Cardiac muscle cell (in vitro differentiated cells and primary cell): Measurements from ENCODE around the gene FAM241A. TPM values are rescaled to one million over a fixed set of nuclear protein-coding genes. Genes with fewer than 3 reads are reported as not detected.
"Not testable (repeated sequence)": the region's sequence is repeated elsewhere in the genome, so short reads cannot be mapped to it uniquely, and the experiment has no call there.

Experiments
- DNase-seq, 2 donors: peaks; one replicate each; pipeline versions ENCODE4 v3.0.0 to v3.0.0-alpha.2; 2010 to 2017; ENCODE audit warnings: low read depth in 1 of 2, low spot score in 1 of 2
- H3K27ac ChIP-seq: fragments of 200-600 bp; sonication (generic); 2 replicates; pipeline ENCODE4 v1.5.1; 2016
- H3K27me3 ChIP-seq: fragments of 200-600 bp; sonication (generic); 2 replicates; pipeline ENCODE4 v1.6.0; 2016; ENCODE audit warnings: control low read depth
- H3K36me3 ChIP-seq: fragments of 200-600 bp; sonication (generic); 2 replicates; pipeline ENCODE4 v1.5.1; 2016; ENCODE audit warnings: control low read depth
- H3K4me1 ChIP-seq: fragments of 200-600 bp; sonication (generic); 2 replicates; pipeline ENCODE4 v1.8.1; 2017; ENCODE audit warnings: low read depth, mild to moderate bottlenecking, mixed run types
- H3K4me3 ChIP-seq: fragments of 200-600 bp; sonication (generic); 2 replicates; pipeline ENCODE4 v1.5.1; 2016; ENCODE audit warnings: mild to moderate bottlenecking
- H3K9me3 ChIP-seq: fragments of 200-600 bp; sonication (generic); 2 replicates; pipeline ENCODE4 v1.5.1; 2017; ENCODE audit warnings: low read depth, mild to moderate bottlenecking, control low read depth
- polyA plus RNA-seq: library from polyadenylated mRNA; unstranded; fragments of >200 nt; fragmentation: Nextera tagmentation; extraction: Ambion mirVana; gene quantifications from 2 replicates; pipeline ENCODE4 v1.2.1, GENCODE V29; 2016
- total RNA-seq: library from RNA; depleted of rRNA; stranded (reverse); fragments of >200 nt; gene quantifications from 2 replicates; pipeline ENCODE4 v1.2.3, GENCODE V29; 2016
- TF ChIP-seq, protein P1 (sequence below): IDR thresholded peaks from 2 replicates; pipeline ENCODE4 v1.5.1; 2012; ENCODE audit warnings: low read depth, mild to moderate bottlenecking, low read length

Gene FAM241A
- total and polyA plus RNA-seq, 2 experiments from 2014 or later, result 2.3 to 4.3 TPM

DNA sequence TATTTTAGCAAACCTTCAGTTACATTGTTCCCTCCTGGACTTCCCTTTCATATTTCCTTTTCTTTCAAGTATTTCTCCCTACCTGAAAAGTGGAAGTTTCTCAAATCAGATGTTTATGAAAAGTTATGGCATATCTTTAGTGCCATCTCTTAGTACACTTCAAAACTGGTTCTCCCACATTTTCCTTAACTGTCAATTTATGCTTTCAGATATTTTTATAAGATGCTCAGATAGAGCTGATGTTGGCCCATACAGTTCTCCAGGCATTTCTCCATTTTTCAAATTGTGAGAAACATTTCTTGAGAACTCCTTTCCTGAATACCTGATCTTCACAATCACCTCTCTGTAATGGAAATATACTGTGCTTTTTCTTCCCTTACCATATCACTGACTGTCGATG lies 53.8 kb downstream of the FAM241A start:
- Histone ChIP-seq H3K4me3 (no peak overlapping the region), H3K27ac (no peak overlapping the region), H3K4me1 (no peaks in the 10 kb centered on the region), H3K27me3 (no peaks in the 10 kb centered on the region), H3K36me3 (no peaks in the 10 kb centered on the region), H3K9me3 (no peaks in the 10 kb centered on the region)
- TF ChIP-seq, protein P1, sequence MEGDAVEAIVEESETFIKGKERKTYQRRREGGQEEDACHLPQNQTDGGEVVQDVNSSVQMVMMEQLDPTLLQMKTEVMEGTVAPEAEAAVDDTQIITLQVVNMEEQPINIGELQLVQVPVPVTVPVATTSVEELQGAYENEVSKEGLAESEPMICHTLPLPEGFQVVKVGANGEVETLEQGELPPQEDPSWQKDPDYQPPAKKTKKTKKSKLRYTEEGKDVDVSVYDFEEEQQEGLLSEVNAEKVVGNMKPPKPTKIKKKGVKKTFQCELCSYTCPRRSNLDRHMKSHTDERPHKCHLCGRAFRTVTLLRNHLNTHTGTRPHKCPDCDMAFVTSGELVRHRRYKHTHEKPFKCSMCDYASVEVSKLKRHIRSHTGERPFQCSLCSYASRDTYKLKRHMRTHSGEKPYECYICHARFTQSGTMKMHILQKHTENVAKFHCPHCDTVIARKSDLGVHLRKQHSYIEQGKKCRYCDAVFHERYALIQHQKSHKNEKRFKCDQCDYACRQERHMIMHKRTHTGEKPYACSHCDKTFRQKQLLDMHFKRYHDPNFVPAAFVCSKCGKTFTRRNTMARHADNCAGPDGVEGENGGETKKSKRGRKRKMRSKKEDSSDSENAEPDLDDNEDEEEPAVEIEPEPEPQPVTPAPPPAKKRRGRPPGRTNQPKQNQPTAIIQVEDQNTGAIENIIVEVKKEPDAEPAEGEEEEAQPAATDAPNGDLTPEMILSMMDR, result no peak
- no peak for DNase-seq

DNA sequence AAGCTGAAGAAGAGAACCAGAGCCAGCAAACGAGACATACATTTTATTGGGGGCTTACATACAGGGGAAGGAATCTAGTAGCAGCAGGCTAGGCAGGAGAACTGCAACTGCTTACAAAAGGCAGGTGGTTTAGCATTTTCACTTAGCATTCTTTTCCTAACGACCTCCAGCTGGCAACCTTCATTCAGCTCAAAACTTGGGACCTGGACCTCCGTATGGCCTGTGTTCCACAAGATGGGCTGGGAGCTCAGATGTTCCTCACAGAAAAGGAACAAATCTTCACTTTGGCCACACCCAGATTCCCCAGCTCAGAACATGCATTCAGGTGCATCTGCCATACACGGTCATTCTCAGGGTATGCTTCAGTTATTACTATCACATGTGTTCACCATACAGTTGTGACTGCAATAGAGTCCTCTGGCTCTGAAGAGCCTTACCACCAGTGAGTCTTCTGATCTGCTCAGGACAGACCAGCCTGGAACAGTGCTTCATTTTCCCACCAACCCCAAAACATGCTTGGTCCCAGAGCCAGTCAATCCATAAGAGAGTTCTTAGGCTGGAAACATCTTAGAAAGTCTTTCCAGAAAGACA lies 56.8 kb downstream of the FAM241A start:
- TF ChIP-seq, protein P1, result no peak
- no peak overlapping the region for H3K27ac ChIP-seq
- DNase-seq, result no peak
- H3K27me3 ChIP-seq, result no peaks in the 10 kb centered on the region
- no peaks in the 10 kb centered on the region for H3K36me3 ChIP-seq
- no peak overlapping the region for H3K4me3 ChIP-seq
- no peaks in the 10 kb centered on the region for H3K4me1 ChIP-seq
- H3K9me3 ChIP-seq, result no peaks in the 10 kb centered on the region

DNA sequence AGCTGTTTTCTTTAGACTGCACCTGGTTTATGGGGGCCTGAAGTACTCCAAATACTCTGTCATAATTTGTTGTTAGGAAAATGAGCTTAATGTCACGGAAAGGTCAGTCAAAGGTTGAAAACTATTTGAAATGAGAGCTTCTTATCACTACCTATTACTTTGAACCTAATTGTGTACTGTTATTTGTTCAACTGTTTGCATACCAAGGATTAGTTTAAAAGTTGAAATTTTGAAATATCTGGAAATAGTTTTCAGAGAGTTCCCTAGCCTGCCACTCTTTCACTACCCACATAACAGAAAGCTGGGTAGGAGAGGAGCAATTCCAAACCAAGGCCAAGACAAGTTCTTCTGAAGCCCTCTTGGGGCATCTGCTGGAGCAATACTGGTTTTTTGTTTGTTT lies 58.3 kb downstream of the FAM241A start:
- Histone ChIP-seq H3K36me3 (no peaks in the 10 kb centered on the region), H3K27ac (no peak overlapping the region), H3K27me3 (no peaks in the 10 kb centered on the region), H3K4me1 (no peaks in the 10 kb centered on the region), H3K9me3 (no peaks in the 10 kb centered on the region), H3K4me3 (no peak overlapping the region)
- TF ChIP-seq, protein P1, result no peak
- no peak for DNase-seq

DNA sequence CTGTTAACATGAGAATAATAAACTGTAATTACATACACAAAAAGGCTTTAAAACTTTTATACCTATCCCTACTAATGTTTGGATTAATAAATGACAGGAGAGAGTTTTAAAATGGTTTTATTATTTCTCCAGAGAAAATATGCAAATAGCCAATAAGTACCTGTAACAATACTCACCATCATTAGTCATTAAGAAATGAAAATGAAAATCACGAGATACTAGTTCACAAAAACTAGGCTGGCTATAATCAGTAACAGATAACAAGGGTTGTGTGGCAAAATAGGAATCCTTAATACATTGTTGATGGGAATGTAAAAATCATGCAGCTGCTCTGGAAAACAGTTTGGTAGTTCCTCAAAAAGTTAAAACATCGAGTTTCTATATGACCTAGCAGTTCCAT lies 61.2 kb downstream of the FAM241A start:
- Histone ChIP-seq H3K4me1 (no peaks in the 10 kb centered on the region), H3K4me3 (no peak overlapping the region), H3K27ac (no peak overlapping the region), H3K27me3 (no peaks in the 10 kb centered on the region), H3K36me3 (no peaks in the 10 kb centered on the region), H3K9me3 (no peaks in the 10 kb centered on the region)
- TF ChIP-seq, protein P1, result no peak
- DNase-seq, result no peak

DNA sequence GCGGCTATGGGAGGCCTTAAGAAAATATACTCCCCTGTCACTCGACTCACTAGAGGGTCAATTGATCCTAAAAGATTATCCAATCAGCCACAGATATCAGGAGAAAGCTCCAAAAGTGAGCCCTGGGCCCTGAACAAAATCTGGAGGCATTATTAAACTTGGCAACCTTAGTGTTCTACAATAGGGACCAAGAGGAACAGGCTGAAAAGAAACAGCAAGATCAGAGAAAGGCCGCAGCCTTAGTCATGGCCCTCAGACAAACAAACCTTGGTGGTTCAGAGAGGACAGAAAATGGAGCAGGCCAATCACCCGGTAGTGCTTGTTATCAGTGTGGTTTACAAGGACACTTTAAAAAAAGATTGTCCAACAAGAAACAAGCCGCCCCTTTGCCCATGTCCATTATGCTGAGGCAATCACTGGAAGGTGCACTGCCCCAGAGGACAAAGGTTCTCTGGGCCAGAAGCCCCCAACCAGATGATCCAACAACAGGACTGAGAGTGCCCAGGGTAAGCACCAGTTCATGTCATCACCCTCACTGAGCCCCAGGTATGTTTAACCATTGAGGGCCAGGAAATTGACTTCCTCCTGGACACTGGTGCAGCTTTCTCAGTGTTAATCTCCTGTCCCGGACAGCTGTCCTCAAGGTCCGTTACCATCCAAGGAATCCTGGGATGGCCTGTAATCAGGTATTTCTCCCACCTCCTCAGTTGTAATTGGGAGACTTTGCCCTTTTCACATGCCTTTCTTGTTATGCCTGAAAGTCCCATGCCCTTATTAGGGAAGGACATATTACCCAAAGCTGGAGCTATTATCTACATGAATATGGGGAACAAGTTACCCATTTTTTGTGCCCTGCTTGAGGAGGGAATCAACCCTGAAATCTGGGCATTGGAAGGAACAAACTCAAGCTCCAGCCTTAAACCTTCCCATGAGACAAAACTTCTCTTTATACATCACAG lies 63.2 kb downstream of the FAM241A start:
- H3K36me3 ChIP-seq, H3K9me3 ChIP-seq, H3K27me3 ChIP-seq, H3K4me3 ChIP-seq, H3K27ac ChIP-seq, DNase-seq, H3K4me1 ChIP-seq: not testable (repeated sequence)

DNA sequence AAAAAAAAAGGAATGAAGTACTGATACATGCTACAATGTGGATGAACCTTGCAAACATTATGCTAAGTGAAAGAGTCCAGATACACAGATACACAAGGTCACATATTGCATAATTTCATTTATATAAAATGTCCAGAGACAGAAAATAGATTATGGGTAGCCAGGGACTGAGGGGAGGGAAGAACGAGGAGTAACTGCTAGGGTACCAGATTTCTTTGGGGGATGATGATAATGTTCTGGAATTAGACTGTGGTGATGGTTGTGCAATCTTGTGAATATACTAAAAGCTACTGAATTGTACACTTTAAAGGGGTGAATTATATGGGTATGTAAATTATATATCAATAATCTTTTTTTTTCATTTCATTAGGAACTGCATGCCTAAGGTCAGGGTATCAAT lies 65.5 kb downstream of the FAM241A start:
- Histone ChIP-seq H3K27me3 (no peaks in the 10 kb centered on the region), H3K4me1 (no peaks in the 10 kb centered on the region), H3K36me3 (no peaks in the 10 kb centered on the region), H3K27ac (no peak overlapping the region), H3K9me3 (no peaks in the 10 kb centered on the region), H3K4me3 (no peak overlapping the region)
- peak in 1 of 2 donors; percentile 48 for DNase-seq
- TF ChIP-seq, protein P1, result no peak
